ENCODE data around the gene STAG2. TPM values are rescaled to one million over a fixed set of nuclear protein-coding genes. Genes with fewer than 3 reads are reported as not detected.

STAG2 gene
- total and polyA plus RNA-seq, 11 donors, result 10.4 to 42.0 (median 25.9) TPM

Other genes with a start within 250 kb of the STAG2 start
- 10 to 100 TPM; 20.5 to 35.6 (median 24.1) TPM for gene THOC2, start 228.7 kb upstream of the STAG2 start, total RNA-seq
- 10 to 100 TPM; 16.4 to 25.0 TPM for gene THOC2, start 228.7 kb upstream of the STAG2 start, polyA plus RNA-seq
- gene XIAP, start 101.7 kb upstream of the STAG2 start, total RNA-seq, result 10 to 100 TPM; 19.5 to 44.3 (median 26.5) TPM
- gene XIAP, start 101.7 kb upstream of the STAG2 start, polyA plus RNA-seq, result 10 to 100 TPM in 1 of 2 donors, 1 to 10 TPM in 1; 6.8 to 15.5 TPM